COLO668 (cell line): Measurements from ENCODE around the gene PRIMPOL.
"Not testable (repeated sequence)": the region's sequence is repeated elsewhere in the genome, so short reads cannot be mapped to it uniquely, and the experiment has no call there.

Source experiments
- DNase-seq: peaks from one replicate; lab custom pipeline; 2025; ENCODE audit not compliant: unreplicated experiment; lab: John Stamatoyannopoulos, UW

The PRIMPOL gene

DNA sequence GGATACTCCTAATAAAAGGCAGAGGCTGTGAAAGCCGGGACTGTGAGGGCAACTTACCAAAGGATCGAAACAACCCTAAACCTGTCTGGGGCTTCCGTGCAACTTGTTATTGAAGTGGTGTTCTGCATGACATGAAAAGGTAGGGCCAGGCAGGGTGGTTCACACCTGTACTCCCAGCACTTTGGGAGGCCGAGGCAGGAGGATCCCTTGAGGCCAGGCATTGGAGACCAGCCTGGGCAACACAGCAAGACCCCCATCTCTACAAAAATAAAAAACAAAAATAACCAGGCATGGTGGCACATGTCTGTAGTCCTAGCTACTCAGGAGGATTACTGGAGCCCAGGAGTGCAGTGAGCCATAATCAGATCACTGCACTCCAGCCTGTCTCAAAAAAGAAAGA lies 12.6 kb upstream of the PRIMPOL start:
- no peak for DNase-seq

DNA sequence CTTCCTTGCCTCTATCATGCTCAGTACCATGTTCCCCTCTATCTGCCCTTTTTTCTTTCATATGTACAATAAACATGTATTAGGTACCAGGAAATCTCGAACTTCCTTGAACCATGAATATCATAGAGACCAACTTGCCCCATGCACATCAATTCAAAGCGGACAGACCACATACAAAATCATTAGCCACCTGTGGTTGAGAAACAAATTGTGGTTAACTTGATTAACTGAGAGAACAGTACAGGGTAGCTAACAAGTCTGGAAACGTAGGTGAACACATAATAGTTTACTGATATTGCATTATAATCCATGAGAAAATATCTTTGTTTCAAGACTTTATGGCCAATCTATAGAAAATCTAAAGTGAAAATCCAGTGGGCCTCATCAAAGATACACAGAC lies 8.5 kb upstream of the PRIMPOL start:
- no peak for DNase-seq

DNA sequence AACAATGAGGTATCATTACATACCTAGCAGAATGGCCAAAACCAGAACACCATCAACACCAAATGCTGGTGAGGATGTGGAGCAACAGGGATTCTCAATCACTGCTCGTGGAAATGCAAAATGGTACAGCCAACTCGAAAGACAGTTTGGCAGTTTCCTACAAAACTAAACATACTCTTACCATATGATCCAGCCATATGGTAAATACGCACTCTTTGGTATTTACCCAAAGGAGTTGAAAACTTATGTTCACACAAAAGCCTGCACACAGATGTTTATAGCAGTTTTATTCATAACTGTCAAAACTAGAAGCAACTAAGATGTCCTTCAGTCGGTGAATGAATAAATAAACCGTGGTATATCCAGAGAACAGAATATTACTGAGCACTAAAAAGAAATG lies 8.1 kb upstream of the PRIMPOL start:
- DNase-seq, result no peak

DNA sequence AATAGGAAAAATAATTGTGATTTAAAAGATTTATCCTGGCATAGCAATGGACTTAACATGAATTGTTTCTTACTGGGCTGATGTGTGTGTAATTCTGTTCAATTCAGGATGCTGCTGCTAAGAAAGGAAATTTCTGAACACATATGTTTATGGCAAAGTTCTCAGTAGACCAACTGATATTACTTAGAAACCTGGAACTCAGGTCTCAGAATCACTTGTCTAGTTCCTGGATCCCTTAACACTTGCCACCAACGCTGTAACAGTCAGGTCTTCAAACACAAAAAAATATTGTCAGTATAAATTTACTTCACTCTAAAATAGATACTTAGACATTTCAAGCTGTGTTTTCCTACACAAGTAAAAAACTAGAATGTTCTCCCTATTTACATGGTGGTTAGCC lies 5.8 kb upstream of the PRIMPOL start:
- DNase-seq, result no peak

DNA sequence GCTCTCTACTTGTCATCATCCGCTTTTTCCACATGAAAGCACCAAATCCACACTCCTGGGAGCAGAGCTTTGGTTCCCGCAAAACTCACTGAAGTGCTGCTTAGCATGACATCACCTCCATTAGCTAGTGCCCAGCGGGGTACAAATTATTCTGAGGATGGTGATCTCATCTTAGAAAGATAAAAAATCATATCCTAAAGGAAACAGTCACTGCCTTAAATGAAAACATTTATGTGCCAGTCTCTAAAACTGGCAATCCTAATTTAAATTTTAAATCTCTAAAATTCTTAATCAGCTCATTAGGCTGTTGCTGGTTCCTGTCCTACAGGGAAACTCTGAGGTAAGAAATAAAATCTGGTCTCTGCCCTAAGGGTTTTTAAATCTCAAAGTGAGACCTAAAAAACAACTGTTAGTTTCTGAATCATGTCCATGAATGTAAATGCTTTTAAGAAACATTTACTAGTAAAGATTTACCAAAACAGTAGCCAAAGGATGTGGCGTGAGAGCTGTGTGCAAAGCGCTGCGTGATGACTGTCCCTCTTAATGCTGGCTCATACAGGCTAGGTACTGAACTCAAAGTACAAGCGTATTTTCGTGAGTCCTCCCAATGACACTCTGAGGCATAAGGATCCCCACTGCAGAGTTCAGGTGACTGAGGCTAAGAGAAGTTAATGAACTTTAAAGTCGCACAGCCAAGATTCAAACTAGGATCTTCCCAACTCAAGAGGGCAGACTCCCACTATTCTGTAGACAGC lies 4.8 kb upstream of the PRIMPOL start:
- DNase-seq, result no peak

DNA sequence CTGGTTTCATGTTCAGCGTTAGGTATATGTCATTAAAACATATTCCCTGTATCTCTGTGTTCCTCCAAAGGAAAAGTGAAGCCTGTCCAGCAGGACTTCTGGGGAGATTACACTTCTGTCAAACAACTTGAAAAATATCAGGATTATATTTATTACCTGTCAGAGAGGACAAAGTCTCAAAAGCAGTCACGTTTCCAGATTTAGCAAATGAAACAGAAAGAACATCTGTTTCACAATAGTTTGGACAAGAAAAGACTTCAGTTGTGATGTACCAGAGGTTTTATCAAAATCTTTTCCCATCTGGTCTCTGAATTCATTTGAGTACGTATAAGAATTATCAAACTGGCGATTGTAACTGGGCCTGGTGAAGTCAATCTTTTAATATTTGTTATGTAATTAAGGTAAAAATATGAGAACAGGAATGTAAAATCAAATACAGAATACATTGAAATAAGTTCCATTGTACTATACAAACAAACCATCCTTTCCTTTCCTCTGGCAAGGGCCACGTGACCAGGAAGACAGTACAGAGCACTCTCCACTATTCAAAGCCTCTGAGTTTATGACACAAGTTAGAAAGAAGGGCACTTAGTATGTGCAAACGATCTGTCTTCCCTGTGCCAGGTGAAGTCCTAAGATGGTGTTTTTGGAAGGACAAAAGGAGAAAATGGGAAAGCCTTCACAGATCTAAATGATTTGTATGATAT lies 3.5 kb upstream of the PRIMPOL start:
- DNase-seq, result no peak

DNA sequence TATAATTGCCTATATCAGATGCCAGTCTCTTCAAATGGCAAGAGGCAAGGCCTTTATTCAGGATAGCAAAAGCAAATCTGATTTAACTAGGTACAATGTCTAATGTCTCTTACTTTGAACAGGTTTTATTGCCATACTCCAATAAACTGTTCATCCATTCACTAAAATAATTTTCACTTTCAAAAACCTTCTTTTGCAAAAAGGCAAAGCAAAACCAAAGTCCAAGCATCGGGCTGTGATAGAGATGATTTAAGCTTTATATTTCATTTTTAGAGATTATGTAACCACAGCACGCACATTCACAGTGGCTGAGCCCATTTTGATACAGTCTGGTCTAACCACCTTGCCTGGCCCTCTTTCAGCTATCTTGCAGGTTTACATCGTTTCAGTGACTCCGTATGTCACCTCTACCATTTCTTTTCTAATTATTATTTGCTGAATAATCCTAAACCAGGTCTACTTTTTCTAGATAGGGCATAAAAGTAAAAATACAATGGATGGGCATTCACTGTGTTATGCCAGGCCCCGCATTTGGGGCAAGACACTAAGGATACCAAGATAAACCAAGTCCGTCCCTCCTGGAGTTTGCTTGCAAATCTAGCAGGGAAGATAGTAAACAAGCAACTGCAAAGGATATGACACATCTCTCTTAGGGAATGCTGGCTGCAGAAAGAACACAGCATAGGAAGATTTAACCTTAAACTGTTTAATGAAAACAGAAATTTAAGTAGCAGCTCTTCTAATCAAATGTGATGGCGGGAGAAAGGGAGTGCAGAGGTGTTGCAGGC lies 2.1 kb upstream of the PRIMPOL start:
- no peak for DNase-seq

DNA sequence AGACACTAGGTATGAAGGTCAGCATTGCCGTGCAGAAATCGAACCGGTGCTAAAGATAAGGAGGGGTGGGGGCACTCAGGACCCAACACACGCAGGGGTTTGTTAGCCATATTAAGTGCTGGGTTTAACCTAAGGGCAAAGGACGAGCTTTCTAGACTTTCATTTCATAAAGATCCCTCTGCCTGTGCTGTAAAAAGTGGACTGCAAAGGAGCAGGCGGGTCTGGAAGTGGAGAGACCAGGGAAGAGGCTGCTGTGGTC lies 1.6 kb upstream of the PRIMPOL start:
- DNase-seq, result no peak

DNA sequence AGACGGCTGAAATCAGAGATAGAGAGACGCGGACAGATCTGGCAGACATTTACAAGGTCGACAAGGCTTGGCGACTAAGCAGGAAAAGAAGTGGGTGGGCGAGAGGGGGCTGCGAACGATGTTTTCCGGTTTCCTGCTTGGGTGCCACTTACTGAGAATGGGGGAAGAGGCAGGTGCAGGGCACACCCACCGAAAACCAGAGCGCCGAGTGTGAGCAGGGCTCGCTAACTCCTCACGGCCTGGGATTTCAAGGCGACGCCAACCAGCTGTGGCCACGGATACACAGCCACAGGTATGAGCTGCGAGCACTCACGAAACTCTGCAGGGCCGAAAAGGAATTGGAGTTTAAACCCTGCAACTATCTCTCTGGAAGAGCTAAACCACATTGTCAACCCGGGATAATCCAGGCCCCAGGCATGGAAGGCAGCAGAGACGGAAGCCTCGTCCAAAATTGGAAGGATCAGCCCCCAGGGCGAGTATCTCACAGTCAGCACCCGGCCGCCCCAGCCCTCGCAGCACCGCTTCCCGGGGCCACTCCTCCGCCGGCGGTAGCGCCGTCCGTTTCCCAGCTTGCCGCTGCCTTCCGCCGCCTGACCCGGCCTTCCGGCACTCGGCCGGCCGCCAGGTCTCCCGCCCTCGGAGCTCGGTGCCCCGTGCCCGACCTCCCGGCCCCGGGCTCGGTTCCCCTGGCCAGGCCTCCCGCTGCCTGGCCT lies 1.1 kb upstream of the PRIMPOL start:
- DNase-seq, result peak; percentile 62

DNA sequence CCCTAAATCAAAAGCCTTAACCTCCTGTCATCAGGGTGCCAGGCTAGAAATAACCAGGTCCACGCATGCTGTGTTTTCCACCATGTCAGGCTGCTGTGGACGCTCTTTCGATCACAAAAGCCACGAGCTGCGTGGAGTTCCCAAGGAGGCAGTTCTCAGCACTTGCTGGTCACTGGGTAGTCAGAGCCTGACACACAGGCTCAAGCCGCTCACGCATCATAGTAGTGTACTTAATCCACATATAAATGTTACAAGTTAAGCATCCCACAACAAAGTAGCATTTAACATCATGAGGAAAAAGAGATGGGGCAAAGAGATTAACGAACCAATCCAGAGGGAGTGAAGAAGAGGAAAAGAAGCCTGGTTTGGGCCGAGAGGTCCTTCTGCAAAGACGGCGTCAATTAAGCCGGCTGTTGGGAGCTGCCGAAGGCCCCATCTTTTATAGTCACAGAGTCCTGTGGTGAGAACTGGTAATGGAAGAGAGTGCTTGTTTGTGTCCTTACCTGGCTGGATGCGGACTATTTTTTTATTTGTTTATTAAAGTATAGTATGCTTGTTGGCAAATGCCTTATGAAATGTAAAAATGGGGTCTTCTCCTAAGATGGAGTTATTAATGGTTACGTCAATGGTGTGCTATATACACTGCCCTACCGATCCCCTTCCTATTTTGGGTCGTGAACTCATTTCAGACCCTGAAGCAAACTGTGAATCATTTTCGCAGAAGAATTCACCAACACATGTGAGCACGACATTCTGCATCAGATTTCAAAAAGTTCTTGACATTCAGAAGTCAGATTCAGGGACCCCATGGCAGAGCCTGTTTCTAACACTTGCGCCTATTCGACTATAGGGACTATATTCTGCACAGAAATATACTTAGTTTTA lies 675 bp downstream of the PRIMPOL start:
- DNase-seq, result peak; percentile 47

DNA sequence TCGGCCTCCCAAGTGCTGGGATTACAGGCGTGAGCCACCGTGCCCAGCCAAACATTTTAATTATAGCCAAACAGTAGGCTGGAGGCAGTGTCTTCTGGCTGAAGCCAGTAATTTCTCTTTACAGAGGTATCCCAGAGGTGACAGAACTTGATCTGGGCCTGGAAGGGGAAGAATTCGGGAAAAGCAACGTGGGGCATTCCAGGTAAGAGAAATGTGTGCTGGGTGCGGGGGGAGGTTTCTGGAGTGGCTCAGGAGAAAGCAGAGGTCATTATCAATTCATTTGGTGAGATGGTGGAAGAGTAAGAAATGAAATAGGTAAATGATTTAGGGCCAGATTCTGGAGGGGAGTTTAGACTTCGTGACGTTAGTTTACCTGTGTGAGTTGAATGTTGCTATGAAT lies 2.4 kb downstream of the PRIMPOL start:
- no peak for DNase-seq

DNA sequence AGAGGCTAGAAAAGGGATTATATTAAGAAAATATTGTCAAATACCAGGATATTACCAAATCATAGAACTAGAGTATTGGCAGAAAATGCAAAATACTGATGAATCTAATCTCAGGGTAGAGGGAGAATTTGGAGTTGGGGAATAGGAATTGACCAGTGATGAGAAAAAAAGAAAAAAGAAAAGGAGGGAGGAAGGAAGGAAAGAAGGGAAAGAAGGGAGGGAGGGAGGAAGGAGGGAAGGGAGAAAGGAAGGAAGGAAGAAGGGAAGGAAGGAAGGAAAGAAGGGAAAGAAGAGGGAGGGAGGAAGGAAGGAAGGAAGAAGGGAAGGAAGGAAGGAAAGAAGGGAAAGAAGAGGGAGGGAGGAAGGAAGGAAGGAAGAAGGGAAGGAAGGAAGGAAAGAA lies 3.1 kb downstream of the PRIMPOL start:
- DNase-seq, result not testable (repeated sequence)

DNA sequence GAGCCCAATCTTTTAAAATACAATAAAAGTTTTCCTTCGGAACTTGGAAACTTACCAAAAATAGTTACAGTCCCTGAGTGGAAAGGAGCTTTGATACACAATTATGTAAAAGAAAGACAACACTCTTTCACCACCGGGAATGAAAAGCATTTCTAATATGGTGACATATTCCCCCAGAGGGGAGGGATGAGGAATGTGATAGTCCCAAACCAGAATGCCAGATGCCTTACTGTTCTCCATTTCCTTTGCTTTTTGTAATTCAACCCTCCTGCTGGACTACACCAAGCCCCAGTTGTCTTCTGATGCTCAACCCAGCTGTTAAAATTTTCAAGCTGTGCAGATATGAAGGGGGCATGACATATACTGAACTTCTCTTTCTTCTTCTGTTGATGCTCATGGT lies 4.1 kb downstream of the PRIMPOL start:
- DNase-seq, result no peak

DNA sequence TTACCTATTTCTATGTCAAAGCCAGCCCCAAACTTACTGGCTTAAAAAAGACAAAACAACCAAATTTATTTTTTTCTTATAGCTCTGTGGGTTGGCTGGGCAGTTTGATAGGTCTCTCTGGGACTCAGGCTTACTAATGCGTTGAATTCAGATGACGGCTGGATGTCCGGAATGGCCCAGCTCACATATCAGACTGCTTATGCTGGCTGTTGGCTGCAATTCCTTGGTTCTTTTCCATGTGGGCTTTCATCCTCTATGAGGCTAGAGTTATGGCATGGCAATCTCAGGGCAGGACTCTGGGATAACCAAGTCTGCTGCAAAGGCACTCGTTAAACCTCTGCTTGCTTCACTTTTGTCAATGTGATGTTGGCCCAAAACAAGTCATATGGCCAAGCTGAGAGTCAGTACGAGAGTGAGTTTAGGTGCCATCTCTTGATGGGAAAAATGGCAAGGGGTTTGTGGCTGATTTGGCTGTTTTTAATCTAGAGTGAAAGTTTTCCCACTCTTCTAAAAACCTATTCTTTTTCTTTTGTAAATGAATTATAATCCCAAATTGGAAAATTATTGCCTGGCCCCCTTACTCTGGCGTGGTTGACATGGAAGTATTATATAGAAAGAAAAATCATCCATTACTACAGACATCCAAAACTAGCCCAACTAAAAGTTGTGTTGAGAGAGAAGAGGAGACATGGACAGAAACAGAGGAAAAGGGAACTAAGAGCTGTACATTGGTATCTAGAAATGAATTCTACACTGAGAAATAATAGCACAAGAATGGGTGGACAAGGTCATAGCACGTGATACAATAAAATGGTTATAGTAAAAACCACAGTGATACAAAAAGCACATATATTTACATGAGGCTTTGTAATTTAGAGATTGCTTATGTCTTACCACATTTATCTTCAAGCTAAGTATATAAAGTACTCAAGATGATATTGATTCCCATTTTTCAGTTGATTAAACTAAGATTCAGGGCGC lies 6.6 kb downstream of the PRIMPOL start:
- DNase-seq, result no peak

DNA sequence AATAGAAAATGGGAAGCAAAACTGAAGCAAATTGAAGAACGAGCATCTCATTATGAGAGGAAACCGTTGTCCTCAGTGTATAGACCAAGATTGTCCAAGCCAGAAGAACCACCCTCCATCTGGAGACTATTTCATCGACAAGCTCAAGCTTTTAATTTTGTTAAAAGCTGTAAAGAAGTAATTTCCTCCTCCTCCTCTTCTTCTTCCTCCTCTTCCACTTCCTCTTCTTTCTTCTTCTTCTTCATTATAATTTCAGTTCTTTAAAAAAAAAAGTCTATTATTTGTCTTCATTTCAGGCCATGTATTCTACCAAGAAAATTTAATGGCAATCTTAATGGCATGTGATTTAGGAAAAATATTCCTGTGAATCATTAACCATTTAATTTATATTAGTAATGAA lies 7.6 kb downstream of the PRIMPOL start:
- DNase-seq, result no peak

DNA sequence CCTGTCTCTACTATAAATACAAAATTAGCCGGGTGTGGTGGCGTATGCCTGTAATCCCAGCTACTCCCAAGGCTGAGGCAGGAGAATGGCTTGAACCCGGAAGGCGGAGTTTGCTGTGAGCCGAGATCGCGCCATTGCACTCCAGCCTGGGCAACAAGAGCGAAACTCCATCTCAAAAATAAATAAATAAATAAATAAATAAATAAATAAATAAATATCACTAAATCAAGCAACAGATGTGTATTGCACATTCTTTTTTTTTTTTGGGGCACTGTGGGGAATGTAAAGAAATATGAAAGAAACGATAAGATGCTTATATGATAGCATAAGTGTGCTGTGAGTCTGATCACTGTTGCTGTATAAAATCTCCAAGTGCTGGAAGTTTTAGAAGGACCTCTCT lies 8.3 kb downstream of the PRIMPOL start:
- not testable (repeated sequence) for DNase-seq

DNA sequence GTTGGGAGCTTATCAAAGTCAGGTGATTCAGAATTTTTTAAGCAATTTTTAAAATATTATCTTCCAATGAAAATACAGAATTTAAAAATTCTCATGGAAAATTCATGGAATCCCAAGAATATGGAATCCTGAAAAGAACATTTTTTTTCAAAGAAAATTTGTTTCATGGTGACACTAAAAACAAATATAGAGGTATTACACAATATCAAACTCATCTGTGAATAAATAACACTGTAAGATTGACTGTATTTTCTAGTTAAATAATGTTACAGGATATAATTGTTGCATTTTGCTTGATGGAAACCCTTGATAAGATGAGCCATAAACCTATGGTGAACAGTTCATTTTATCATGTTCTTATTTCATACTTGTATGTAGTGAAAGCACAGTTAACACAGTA lies 11.4 kb downstream of the PRIMPOL start:
- DNase-seq, result no peak

DNA sequence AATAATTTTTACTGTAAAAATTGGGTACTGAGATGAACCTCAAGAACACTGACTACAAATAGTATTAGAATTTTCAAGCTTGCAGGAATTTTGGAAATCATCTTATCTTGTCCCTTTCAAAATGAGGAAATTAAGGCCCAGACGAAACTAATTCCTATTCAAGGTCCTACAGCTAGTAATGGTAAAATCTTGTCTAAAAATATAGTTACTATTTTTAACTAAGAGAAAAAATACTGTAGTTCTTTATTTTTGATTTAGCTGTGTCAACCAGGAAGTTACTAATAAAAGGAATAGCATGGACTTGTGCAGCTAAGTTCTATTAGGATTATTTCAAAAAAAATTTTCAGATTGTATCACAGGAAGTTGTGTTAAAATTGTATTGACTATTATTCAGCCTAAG lies 12.7 kb downstream of the PRIMPOL start:
- no peak for DNase-seq

DNA sequence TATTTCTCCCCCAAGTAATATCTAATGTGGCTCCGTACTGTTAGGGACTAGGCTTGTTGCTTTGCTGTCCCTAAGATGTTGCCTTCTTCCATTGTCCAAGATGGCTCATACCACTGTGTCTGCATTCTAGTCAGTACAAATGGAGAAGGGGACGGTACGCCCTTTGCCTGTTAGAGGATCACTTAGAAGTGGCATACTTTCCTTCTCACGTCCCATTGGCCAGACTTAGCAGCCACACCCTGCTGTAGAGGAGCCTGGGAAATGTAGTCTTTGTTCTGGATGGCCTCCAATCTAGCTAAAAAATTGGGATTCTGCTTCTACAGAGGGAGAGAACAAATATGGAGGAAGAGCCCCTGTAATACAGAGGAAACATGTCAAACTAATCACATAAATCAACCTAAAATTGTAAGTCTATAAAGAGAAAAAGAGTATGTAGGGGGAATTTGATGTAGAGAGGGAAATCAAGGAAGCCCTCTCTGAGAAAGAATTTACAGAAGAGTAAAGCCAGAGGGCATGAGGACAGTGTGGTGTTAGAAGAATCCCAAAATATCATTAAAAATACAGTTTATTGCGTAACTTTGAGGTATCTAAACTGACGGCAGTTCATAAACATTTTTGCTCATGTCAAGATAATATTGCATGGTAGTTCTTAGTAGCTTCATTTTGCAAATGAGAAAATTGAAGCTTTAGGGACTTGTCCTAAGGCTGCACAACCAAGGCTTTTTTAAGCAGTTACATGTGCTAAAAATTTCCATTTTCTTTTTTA lies 15.1 kb downstream of the PRIMPOL start:
- no peak for DNase-seq
